Endothelial cell of umbilical vein (primary cell): ENCODE results near the gene FOLR2. TPM values are rescaled to one million over a fixed set of nuclear protein-coding genes. Genes with fewer than 3 reads are reported as not detected.

Source experiments
- BruUV-seq: library from RNA; stranded (reverse); fragments of 400-500 nt; replicated peaks from 2 replicates; lab custom pipeline; 2021; lab: Mats Ljungman, UMichigan
- CTCF ChIA-PET: fragments of 300-600, 350-600 bp; sonication (Branson Sonifier 250); formaldehyde crosslinking; loops from one replicate; lab custom pipeline; 2021; ENCODE audit warnings: antibody characterized with exemption, inconsistent platforms; lab: Charles Lee
- POLR2A ChIA-PET: fragments of 300-600, 350-600 bp; sonication (Branson Sonifier 250); formaldehyde crosslinking; loops from one replicate; lab custom pipeline; 2021; ENCODE audit warnings: antibody characterized with exemption, inconsistent platforms; lab: Charles Lee
- DNase-seq: peaks from one replicate; pipeline ENCODE4 v3.0.0-alpha.2; 2011; ENCODE audit warnings: low read depth, low spot score
- FAIRE-seq: peaks from 2 replicates; lab custom pipeline; 2011; peaks lifted over from hg19 to GRCh38; lab: Jason Lieb, UNC
- H2AFZ ChIP-seq: 2 replicates; pipeline ENCODE4 v1.6.0; 2012; ENCODE audit warnings: low read depth, low read length, control low read depth, inconsistent platforms
- H3K27ac ChIP-seq: 2 replicates; pipeline ENCODE4 v1.5.1; 2011; ENCODE audit warnings: low read depth, mild to moderate bottlenecking, control low read depth, low read length, moderate library complexity; ENCODE audit not compliant: insufficient read depth
- H3K27me3 ChIP-seq, 2 experiments: 2 replicates each; pipeline versions ENCODE4 v1.6.0 to v1.6.1; 2011; ENCODE audit warnings: low read length in 2 of 2, mixed read lengths in 1 of 2; ENCODE audit not compliant: control insufficient read depth in 2 of 2, insufficient read depth in 2 of 2
- H3K36me3 ChIP-seq, 2 experiments: 2 replicates in 1 of 2; 3 replicates in 1 of 2; pipeline ENCODE4 v1.5.1; 2011; ENCODE audit warnings: low read length in 2 of 2, mild to moderate bottlenecking in 1 of 2, moderate library complexity in 1 of 2; ENCODE audit not compliant: control insufficient read depth in 2 of 2, insufficient read depth in 2 of 2; ENCODE audit errors: extremely low read depth in 1 of 2
- H3K4me1 ChIP-seq: 3 replicates; pipeline ENCODE4 v1.5.1; 2011; ENCODE audit warnings: mild to moderate bottlenecking, low read length; ENCODE audit not compliant: control insufficient read depth, insufficient read depth; ENCODE audit errors: extremely low read depth
- H3K4me2 ChIP-seq: 2 replicates; pipeline ENCODE4 v1.6.1; 2011; ENCODE audit warnings: low read length, control low read depth, mixed read lengths; ENCODE audit not compliant: insufficient read depth
- H3K4me3 ChIP-seq, 3 experiments: fragments of 200-600 bp in 1 of 3; sonication (generic), shearing (Covaris generic) in 1 of 3; replicated peaks in 1 of 3; 2 replicates each; pipeline ENCODE4 v1.5.1; 2011 to 2016; ENCODE audit warnings: control low read depth in 3 of 3, low read length in 3 of 3, mild to moderate bottlenecking in 2 of 3, inconsistent platforms in 1 of 3, low read depth in 1 of 3, moderate library complexity in 1 of 3; ENCODE audit not compliant: insufficient read depth in 1 of 3
- H3K79me2 ChIP-seq: 2 replicates; pipeline ENCODE4 v1.6.0; 2012; ENCODE audit warnings: low read length, inconsistent platforms; ENCODE audit not compliant: control insufficient read depth, insufficient read depth
- H3K9ac ChIP-seq: replicated peaks from 2 replicates; pipeline ENCODE3; 2011; ENCODE audit warnings: low read length, control low read depth; ENCODE audit not compliant: insufficient read depth; ENCODE audit errors: extremely low read depth
- H3K9me1 ChIP-seq: replicated peaks from 3 replicates; pipeline ENCODE4 v1.6.0; 2011; ENCODE audit warnings: mild to moderate bottlenecking, low read length; ENCODE audit not compliant: control insufficient read depth, insufficient read depth; ENCODE audit errors: extremely low read depth
- H3K9me3 ChIP-seq: replicated peaks from 2 replicates; pipeline ENCODE4 v1.5.1; 2012; ENCODE audit warnings: low read length, inconsistent platforms; ENCODE audit not compliant: control insufficient read depth, insufficient read depth
- H4K20me1 ChIP-seq: replicated peaks from 2 replicates; pipeline ENCODE3; 2011; ENCODE audit warnings: mild to moderate bottlenecking, low read length; ENCODE audit not compliant: control insufficient read depth, insufficient read depth; ENCODE audit errors: extremely low read depth
- EZH2 ChIP-seq: IDR thresholded peaks from 2 replicates; pipeline ENCODE4 v1.6.1; 2012; ENCODE audit warnings: borderline replicate concordance, low read depth, mild to moderate bottlenecking, moderate library complexity, low read length, inconsistent platforms; ENCODE audit not compliant: severe bottlenecking
- FOS ChIP-seq: IDR thresholded peaks from 2 replicates; pipeline ENCODE4 v1.6.1; 2011; ENCODE audit warnings: mild to moderate bottlenecking, low read length, moderate library complexity, borderline replicate concordance; ENCODE audit not compliant: insufficient read depth
- GATA2 ChIP-seq: IDR thresholded peaks from 2 replicates; pipeline ENCODE4 v1.7.0; 2011; ENCODE audit warnings: low read depth, mild to moderate bottlenecking, moderate library complexity, mixed read lengths, low read length; ENCODE audit not compliant: insufficient read length, insufficient read depth
- JUN ChIP-seq: IDR thresholded peaks from 2 replicates; pipeline ENCODE4 v1.6.1; 2011; ENCODE audit warnings: borderline replicate concordance, low read depth; ENCODE audit not compliant: insufficient read length, insufficient read depth
- MYC ChIP-seq: IDR thresholded peaks from one replicate; pipeline ENCODE4 v1.6.1; 2011; ENCODE audit warnings: mild to moderate bottlenecking, low read depth, low read length
- POLR2A ChIP-seq: IDR thresholded peaks from 2 replicates; pipeline ENCODE4 v1.6.1; 2012; ENCODE audit warnings: low read depth, mild to moderate bottlenecking, control low read depth, low read length
- dilution Hi-C: fragments of 300-500 bp; cut with MboI; formaldehyde crosslinking; loops from one replicate; pipeline ENCODE4 v1.15.0; 2019; ENCODE audit warnings: low sequenced_read_pairs; ENCODE audit not compliant: extremely low pct_ligation_motif_present
- intact Hi-C: fragments of 100-400 bp; cut with micrococcal nuclease; formaldehyde crosslinking; loops from one replicate; pipeline ENCODE4 v1.10.0; 2022
- polyA plus RNA-seq, 4 experiments: library from polyadenylated mRNA; depleted of rRNA in 3 of 4; stranded (reverse) in 3 of 4; unstranded in 1 of 4; fragments of >200 nt; gene quantifications; 2 replicates each; pipeline versions ENCODE4 v1.2.1 to v1.2.3, GENCODE V29; 2011 to 2012; ENCODE audit warnings: missing spikeins in 1 of 4
- total RNA-seq: library from RNA; stranded (reverse); gene quantifications from 2 replicates; pipeline ENCODE4 v1.2.3, GENCODE V29; 2021
- TF ChIP-seq, protein P1 (sequence below): IDR thresholded peaks from 2 replicates; pipeline ENCODE4 v1.6.1; 2011; ENCODE audit not compliant: insufficient read depth, insufficient read length

FOLR2 gene
- total and polyA plus RNA-seq, 2 donors (not counting 3 experiments of a cell fraction or from before 2014, with no cell fraction given) = not detected

DNA sequence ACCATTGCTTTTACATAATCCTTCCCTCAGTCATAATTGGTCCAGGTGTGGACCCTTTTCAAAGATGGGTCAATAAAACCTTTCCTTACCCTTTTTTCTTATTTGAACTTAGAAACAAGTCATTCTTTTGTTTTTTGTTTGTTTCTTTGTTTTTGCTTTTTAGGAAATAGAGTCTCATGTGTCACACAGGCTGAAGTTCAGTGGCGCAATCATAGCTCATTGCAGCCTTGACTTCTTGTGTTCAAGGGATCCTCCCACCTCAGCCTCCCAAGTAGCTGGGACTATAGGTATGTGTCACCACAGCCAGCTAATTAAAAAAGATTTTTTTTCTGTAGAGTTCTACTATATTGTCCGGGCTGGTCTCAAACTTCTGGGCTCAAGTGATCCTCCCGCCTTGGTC lies 36.8 kb downstream of the FOLR2 start:
- ChIA-PET CTCF (interaction anchor here (1.2 kb wide), 1 partner anchor 109 kb away, joined by 3 read pairs; no protein-coding TSS in a partner anchor), POLR2A (no interaction called here)
- FAIRE-seq (no peak), DNase-seq (no peak)
- Histone ChIP-seq H3K36me3 (no peaks in the 10 kb centered on the region), H3K9me3 (no peaks in the 10 kb centered on the region), H3K9ac (no peak overlapping the region), H3K9me1 (no peaks in the 10 kb centered on the region), H3K4me2 (no peak overlapping the region), H3K79me2 (no peaks in the 10 kb centered on the region), H3K27me3 (peaks cover 19 to 25% of the 10 kb centered on the region in 2 experiments), H2AFZ (no peak overlapping the region), H3K4me3 (no peak overlapping the region), H3K27ac (no peak overlapping the region), H3K4me1 (no peaks in the 10 kb centered on the region), H4K20me1 (no peaks in the 10 kb centered on the region)
- dilution Hi-C loops = no loop called here
- no peak for TF ChIP-seq JUN
- no peak for TF ChIP-seq GATA2
- TF ChIP-seq MYC = no peak
- TF ChIP-seq EZH2 = no peak
- TF ChIP-seq, protein P1, sequence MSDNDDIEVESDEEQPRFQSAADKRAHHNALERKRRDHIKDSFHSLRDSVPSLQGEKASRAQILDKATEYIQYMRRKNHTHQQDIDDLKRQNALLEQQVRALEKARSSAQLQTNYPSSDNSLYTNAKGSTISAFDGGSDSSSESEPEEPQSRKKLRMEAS = no peak
- no peak for TF ChIP-seq FOS
- TF ChIP-seq POLR2A = no peak
- no TSS peak for BruUV-seq
- intact Hi-C loops = no loop called here
